ENCODE measurements around the gene HRAS.

- no peak for TF ChIP-seq EP300 (IDR thresholded peaks at IDR 0.05)
- TF ChIP-seq CTCF (IDR thresholded peaks at IDR 0.05) = no peak
- TF ChIP-seq POLR2A (IDR thresholded peaks at IDR 0.05) = no peak
These were observed 20.8 kb downstream of the HRAS start for GRCh38 chr11:514606-515005.

Measured in upper lobe of left lung (tissue), 4 donors.